Measurements from ENCODE around the gene PUM2.

Gene PUM2

DNA sequence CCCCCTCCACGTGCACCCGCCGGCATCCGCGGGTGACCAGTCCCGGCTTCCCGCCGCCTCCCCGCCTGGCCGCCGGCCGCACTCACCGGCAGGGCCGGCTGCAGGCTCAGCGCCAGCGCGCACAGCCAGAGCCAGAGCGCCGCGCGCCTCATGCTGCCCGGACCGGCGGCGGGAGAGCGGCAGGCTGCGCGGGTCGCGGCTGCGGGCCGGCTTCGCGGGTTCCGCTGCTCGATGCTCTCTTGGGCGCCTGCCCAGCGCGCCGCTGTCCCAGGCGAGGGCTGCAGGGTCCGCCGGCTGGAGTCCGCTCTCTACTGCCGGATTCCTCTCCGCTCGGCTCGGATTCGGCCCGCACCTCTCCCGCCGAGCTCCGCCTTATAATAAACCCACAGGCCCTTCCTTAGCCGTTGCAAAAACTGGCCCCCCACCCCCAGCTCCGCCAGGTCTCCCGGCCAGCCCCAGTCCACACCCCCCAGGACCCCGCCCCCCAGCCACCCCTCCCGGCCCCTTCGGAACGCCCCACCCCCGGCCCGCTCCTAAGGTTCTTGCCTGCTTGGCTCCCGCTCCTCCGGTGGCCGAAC is 125.8 kb downstream of the PUM2 start, which contains the start of gene SDC1:
TSS of gene SDC1 (minus strand) at position 415 of the 578 bp plus-strand sequence. CDS start at position 152, 263 bp downstream.
- H3K4me3 ChIP-seq (ENCODE audit: low read length) = peak within 1 kb of the TSS; percentile 72
- H3K27me3 ChIP-seq (ENCODE audit: control insufficient read depth, insufficient read depth, low read length) = peaks cover 11% of the 10 kb centered on the region
- H3K36me3 ChIP-seq (ENCODE audit: insufficient read depth, low read length) = no peaks in the 10 kb centered on the region
- H3K9me3 ChIP-seq (replicated peaks; ENCODE audit: low read length) = no peaks in the 10 kb centered on the region
- H3K4me2 ChIP-seq (ENCODE audit: low read length) = peak within 1 kb of the TSS; percentile 88
- peaks cover 17% of the 10 kb centered on the region for H3K4me1 ChIP-seq (ENCODE audit: control insufficient read depth, insufficient read depth, low read length)
- peak within 1 kb of the TSS; percentile 69 for H3K9ac ChIP-seq (ENCODE audit: low read depth, low read length)

DNA sequence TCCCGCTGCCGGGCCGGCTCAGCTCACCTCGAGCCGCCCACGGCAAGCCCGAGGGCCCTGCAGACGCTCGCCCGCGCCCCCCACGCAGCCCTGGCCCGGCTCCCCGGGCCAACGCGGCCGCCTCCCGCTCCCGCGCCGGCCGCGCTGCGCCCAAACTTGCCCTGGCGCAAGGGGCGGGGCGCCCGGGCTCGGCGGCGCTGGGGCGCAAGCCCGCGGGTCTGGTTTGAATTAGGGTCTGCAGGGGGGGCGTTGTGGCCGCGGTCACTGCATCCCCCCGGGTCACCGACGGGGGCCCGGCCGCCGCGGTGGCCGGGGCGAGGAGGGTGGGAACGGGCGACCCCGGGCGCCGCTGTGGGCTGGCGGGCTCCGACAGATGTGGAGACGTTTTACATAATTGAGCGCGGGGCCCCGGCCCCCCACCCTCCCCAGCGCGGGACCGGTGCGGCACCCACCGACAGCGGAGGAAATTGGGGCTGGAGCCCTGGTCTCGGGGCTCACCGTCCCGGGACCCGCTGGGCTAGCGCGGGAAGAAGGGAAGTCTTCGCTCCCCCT is 126.4 kb downstream of the PUM2 start:
- Histone ChIP-seq H3K9ac (ENCODE audit: low read depth, low read length) (peak overlapping the region; percentile 69), H3K27me3 (ENCODE audit: control insufficient read depth, insufficient read depth, low read length) (peaks cover 11% of the 10 kb centered on the region), H3K9me3 (replicated peaks; ENCODE audit: low read length) (no peaks in the 10 kb centered on the region), H3K4me3 (ENCODE audit: low read length) (peak overlapping the region; percentile 72), H3K4me2 (ENCODE audit: low read length) (peak overlapping the region; percentile 88), H3K36me3 (ENCODE audit: insufficient read depth, low read length) (no peaks in the 10 kb centered on the region), H3K4me1 (ENCODE audit: control insufficient read depth, insufficient read depth, low read length) (peaks cover 17% of the 10 kb centered on the region)

DNA sequence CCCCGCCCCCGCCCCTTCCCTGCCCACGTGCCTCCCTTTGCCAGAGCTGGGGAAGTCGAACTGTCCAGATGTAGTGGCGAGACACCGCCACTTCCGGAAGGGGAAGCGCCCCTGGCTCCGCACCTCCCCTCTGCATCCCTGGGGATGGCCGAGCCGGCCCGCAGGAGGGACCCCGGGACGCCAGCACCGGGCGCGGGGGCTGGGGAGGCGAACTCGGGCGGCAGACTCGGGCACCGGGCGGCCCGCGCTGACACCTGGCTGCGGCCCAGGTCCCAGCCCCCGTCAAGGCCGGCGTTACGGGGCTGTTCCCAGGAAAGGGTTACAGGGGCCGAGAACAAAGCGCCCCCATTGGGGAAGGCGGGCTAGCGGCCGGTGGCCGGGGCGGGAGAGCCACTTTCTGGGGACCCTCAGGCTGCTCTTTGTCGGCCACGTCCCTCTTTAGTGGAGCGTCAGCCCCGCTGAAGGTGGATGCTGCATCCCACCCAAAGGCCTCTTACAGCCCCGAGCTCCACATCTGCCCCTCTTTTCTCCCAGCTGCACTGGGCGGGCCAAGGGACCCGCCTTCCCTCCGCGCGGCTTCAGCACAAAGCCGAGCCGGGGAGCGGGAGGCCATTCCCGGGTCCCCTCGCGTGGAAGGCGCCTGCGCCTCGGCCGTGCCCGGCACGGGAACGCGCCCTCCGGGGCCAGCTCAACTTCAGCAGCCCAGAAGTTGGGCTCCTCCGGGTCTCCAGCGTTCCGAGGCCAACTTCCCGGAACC is 127.1 kb downstream of the PUM2 start:
- H3K9ac ChIP-seq (ENCODE audit: low read depth, low read length) = peak overlapping the region; percentile 69
- peak overlapping the region; percentile 88 for H3K4me2 ChIP-seq (ENCODE audit: low read length)
- H3K36me3 ChIP-seq (ENCODE audit: insufficient read depth, low read length) = no peaks in the 10 kb centered on the region
- peak overlapping the region; percentile 72 for H3K4me3 ChIP-seq (ENCODE audit: low read length)
- peaks cover 17% of the 10 kb centered on the region for H3K4me1 ChIP-seq (ENCODE audit: control insufficient read depth, insufficient read depth, low read length)
- H3K9me3 ChIP-seq (replicated peaks; ENCODE audit: low read length) = no peaks in the 10 kb centered on the region
- H3K27me3 ChIP-seq (ENCODE audit: control insufficient read depth, insufficient read depth, low read length) = peaks cover 6% of the 10 kb centered on the region

DNA sequence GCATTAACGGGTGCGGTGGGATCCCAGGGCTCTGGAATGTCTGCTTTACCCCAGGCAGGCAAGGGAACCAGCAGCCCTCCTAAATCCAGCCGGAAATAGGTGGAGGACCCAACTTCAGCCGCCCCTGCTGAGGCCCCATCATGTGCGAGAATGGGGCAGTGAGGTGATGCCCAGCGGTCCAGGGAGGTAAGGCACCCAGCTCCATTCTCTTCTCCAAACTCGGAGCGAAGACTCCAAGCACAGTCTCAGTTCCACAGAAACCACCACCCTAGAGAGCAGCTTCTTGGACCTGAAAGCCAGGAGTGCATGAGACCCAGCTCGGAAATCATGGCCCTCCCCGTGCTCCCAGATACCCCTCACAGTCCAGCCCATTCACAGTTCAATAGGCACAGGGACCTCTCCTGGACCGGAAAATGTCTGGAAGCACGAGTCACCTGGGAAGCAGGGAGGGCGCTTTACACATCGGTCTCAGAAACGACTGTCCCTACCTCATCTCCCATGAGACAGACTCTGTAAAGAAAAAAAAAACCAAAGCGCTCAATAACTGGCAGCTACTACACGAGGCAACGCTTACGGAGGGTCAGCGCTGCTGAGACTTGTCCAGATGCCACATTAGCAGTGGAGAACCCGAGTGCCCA is 127.8 kb downstream of the PUM2 start:
- Histone ChIP-seq H3K4me2 (ENCODE audit: low read length) (peak overlapping the region; percentile 88), H3K9me3 (replicated peaks; ENCODE audit: low read length) (no peaks in the 10 kb centered on the region), H3K9ac (ENCODE audit: low read depth, low read length) (no peak overlapping the region), H3K4me3 (ENCODE audit: low read length) (peak overlapping the region; percentile 72), H3K36me3 (ENCODE audit: insufficient read depth, low read length) (no peaks in the 10 kb centered on the region), H3K27me3 (ENCODE audit: control insufficient read depth, insufficient read depth, low read length) (peaks cover 6% of the 10 kb centered on the region), H3K4me1 (ENCODE audit: control insufficient read depth, insufficient read depth, low read length) (peaks cover 17% of the 10 kb centered on the region)

DNA sequence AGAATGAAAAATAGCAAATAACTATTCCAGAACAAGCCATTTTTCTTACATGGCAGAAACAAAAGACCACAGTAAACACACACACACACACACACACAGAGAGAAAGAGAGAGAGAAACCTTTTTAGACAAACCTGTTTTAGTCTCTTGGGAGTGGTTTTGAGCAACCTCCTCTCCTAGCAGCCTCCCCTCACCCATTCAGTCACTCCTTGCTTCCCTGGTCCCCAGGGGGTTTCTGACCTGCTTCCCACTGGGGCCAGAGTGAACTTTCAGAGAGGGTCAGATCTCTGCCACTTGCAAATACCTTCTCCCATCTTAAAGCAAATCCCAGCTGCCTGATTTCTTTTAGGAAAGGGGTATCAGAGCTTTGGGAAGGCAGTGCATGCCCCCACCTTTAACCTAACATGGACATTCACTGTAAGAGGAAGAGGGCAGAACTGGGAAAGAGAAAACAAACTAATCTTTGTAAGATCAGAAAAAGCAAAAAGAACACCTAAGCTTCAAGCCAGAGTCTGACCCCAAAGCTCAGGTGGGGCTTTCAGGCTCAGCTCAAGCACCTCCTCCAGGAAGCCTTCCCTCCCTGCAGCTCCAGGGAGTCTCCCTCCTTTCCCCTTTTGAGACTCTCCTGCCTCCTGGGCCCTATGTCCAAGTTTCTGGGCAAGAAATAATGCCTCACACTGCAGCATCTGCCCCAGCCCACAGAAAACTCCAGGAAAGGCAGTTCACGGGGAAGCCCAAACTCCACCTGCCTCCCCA is 128.5 kb downstream of the PUM2 start:
- H3K27me3 ChIP-seq (ENCODE audit: control insufficient read depth, insufficient read depth, low read length) = peaks cover 6% of the 10 kb centered on the region

DNA sequence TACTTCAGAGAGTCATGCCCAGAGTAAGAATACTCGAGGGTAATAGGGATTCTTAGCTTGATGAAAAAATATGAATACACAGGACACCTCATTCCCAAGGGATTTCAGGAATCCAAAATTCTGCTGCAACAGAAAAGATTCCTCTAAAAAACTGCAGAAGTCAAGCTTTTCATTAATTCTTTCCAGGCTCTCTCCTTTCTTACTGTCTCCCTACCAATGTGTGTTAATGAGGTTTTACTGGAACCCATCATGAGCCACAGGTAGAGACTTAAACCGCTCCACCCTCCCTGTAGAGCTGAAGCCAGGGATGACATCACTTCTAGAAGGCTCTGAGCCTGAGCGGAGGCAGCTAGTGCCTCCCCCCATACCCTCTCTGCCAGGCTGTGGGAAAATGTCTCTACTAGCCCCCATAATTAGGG is 129.1 kb downstream of the PUM2 start:
- peaks cover 17% of the 10 kb centered on the region for H3K4me1 ChIP-seq (ENCODE audit: control insufficient read depth, insufficient read depth, low read length)
- no peak overlapping the region for H3K4me3 ChIP-seq (ENCODE audit: low read length)
- H3K4me2 ChIP-seq (ENCODE audit: low read length) = no peak overlapping the region
- peaks cover 6% of the 10 kb centered on the region for H3K27me3 ChIP-seq (ENCODE audit: control insufficient read depth, insufficient read depth, low read length)
- H3K9ac ChIP-seq (ENCODE audit: low read depth, low read length) = no peak overlapping the region
- no peaks in the 10 kb centered on the region for H3K9me3 ChIP-seq (replicated peaks; ENCODE audit: low read length)
- H3K36me3 ChIP-seq (ENCODE audit: insufficient read depth, low read length) = no peaks in the 10 kb centered on the region

More for the DNA sequence above, 128.5 kb downstream of the PUM2 start:
- no peak overlapping the region for H3K4me3 ChIP-seq (ENCODE audit: low read length)
- no peak overlapping the region for H3K9ac ChIP-seq (ENCODE audit: low read depth, low read length)
- no peaks in the 10 kb centered on the region for H3K9me3 ChIP-seq (replicated peaks; ENCODE audit: low read length)
- peaks cover 17% of the 10 kb centered on the region for H3K4me1 ChIP-seq (ENCODE audit: control insufficient read depth, insufficient read depth, low read length)
- no peak overlapping the region for H3K4me2 ChIP-seq (ENCODE audit: low read length)
- no peaks in the 10 kb centered on the region for H3K36me3 ChIP-seq (ENCODE audit: insufficient read depth, low read length)

DNA sequence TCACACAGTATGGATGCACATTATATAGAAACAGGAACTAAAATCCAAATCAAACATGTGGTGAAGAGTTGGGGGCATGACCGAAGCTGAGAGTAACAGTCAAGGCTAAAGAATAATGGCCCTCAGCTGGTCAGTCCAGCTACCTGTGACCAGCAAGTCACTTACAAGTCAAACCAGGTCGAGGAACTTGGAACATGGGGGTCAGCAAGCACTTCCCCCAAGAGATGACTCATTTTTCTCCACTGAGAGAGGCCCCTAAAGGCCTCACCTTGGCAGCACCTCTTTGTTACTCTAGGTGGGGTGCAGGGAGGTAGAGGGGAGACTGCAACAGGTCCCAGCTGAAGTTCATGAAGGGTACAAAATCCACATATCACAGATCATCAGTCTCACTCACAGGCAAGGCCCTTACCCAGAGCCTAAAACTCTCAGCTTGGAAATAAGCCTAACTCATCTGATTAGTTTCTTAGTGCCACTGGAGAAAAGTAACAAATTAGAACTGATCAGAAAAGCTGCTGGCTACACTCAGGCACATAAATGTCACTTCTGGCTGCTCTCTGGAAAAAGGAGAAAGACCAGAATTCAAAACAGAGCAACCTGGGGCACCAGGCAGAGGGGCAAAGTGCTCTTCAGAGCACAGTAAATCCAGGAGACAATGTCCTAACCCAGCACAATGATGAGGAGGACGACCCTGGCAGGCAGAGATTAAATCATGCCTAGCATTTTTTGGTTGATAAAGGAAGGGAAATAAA is 129.7 kb downstream of the PUM2 start:
- peaks cover 17% of the 10 kb centered on the region for H3K4me1 ChIP-seq (ENCODE audit: control insufficient read depth, insufficient read depth, low read length)
- no peaks in the 10 kb centered on the region for H3K9me3 ChIP-seq (replicated peaks; ENCODE audit: low read length)
- H3K4me3 ChIP-seq (ENCODE audit: low read length) = no peak overlapping the region
- no peak overlapping the region for H3K4me2 ChIP-seq (ENCODE audit: low read length)
- no peak overlapping the region for H3K9ac ChIP-seq (ENCODE audit: low read depth, low read length)
- no peaks in the 10 kb centered on the region for H3K36me3 ChIP-seq (ENCODE audit: insufficient read depth, low read length)
- peaks cover 3% of the 10 kb centered on the region for H3K27me3 ChIP-seq (ENCODE audit: control insufficient read depth, insufficient read depth, low read length)

DNA sequence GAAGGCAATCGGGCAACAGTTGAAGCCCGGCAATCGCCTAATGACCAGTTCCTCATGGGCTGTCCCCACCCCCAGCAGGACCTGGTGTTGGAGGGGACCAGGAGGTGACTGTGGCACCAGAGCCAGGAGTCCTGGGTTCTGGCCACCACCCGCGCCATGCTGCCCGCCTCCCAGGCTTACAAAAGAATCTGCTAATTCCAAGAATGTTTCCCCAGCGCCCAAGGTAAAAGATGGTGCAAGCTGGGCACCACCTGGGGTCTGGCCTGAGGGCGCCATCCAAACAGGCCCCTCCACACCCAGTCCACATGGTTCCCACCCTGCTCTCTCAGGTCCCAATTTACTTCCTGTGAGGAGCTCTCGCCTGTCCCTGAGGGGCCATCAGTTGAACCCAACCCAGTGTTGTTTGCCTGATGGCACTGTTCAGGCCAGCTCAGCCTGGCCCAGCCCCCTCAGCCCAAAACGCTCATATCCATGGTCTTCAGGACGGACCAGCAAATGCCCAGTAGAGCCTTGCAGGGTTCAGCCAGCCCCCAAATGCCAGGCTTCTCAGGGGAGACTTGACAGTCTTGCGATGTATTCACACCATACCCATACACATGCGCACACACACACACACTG is 130.8 kb downstream of the PUM2 start:
- no peaks in the 10 kb centered on the region for H3K36me3 ChIP-seq (ENCODE audit: insufficient read depth, low read length)
- no peak overlapping the region for H3K9ac ChIP-seq (ENCODE audit: low read depth, low read length)
- H3K4me3 ChIP-seq (ENCODE audit: low read length) = no peak overlapping the region
- H3K9me3 ChIP-seq (replicated peaks; ENCODE audit: low read length) = no peaks in the 10 kb centered on the region
- peaks cover 17% of the 10 kb centered on the region for H3K4me1 ChIP-seq (ENCODE audit: control insufficient read depth, insufficient read depth, low read length)
- no peak overlapping the region for H3K4me2 ChIP-seq (ENCODE audit: low read length)
- peaks cover 3% of the 10 kb centered on the region for H3K27me3 ChIP-seq (ENCODE audit: control insufficient read depth, insufficient read depth, low read length)

DNA sequence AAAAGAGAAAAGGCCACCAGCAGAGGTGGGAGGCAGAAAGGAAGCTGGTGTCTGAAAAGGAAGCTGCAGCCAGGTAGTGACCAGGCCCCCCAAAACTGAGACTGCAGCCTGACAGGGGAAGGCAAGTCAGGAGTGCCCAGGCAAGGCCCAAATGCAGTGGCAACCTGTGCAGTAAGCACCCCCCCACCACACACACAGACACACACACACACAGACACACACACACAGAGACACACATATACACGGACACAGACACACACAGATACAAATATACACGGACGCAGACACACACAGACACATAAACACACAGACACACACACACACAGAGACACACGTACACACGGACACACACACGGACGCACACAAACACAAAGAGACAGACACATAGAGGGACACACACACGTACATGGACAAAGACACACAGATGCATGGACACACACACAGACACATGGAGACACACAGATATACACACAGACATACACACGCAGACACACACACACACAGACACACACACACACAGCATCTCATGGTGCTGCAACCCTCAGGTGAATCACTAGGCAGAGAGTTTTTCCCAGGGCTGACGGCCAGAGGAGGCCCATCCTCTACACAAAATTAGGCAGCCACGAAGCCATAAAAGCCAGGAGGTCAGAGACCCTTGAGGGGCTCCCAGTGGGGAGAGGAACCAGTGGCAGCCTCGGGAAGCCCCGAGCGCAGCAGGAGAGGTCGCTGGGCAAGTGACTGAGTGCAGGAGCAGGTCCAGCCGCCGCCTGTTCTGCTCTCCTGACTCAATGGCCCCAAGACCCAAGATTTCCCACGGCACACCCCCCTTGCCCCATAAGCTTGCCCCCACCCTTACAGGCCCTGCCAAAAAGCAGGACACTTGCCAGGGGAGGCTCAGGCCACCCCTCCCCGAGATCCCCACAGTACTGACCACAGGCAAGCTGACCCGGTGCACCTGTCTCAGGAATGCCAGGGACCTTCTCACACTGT is 132.0 kb downstream of the PUM2 start:
- no peak overlapping the region for H3K9ac ChIP-seq (ENCODE audit: low read depth, low read length)
- H3K27me3 ChIP-seq (ENCODE audit: control insufficient read depth, insufficient read depth, low read length) = peaks cover 3% of the 10 kb centered on the region
- peaks cover 14% of the 10 kb centered on the region for H3K4me1 ChIP-seq (ENCODE audit: control insufficient read depth, insufficient read depth, low read length)

More for the DNA sequence above, 132.0 kb downstream of the PUM2 start:
- H3K9me3 ChIP-seq (replicated peaks; ENCODE audit: low read length) = no peaks in the 10 kb centered on the region
- H3K4me2 ChIP-seq (ENCODE audit: low read length) = no peak overlapping the region
- no peak overlapping the region for H3K4me3 ChIP-seq (ENCODE audit: low read length)
- no peaks in the 10 kb centered on the region for H3K36me3 ChIP-seq (ENCODE audit: insufficient read depth, low read length)

All from skeletal muscle satellite cell (primary cell).